ENCODE measurements around the gene SERPINA4. TPM values are rescaled to one million over a fixed set of nuclear protein-coding genes. Genes with fewer than 3 reads are reported as not detected.

The SERPINA4 gene
- total and polyA plus RNA-seq, 2 experiments from 2014 or later: not detected

GRCh38 chr14:94531187-94531586 is 30.1 kb upstream of the SERPINA4 start:
- no peak overlapping the region for H3K4me3 ChIP-seq
- DNase-seq (ENCODE audit: low read depth in 1 of 2, low spot score in 1 of 2): no peak
- H3K4me1 ChIP-seq (ENCODE audit: low read depth): no peaks in the 10 kb centered on the region
- H3K9me3 ChIP-seq (ENCODE audit: low read depth): no peaks in the 10 kb centered on the region
- no peak overlapping the region for H3K27ac ChIP-seq
- TF ChIP-seq, protein P1, sequence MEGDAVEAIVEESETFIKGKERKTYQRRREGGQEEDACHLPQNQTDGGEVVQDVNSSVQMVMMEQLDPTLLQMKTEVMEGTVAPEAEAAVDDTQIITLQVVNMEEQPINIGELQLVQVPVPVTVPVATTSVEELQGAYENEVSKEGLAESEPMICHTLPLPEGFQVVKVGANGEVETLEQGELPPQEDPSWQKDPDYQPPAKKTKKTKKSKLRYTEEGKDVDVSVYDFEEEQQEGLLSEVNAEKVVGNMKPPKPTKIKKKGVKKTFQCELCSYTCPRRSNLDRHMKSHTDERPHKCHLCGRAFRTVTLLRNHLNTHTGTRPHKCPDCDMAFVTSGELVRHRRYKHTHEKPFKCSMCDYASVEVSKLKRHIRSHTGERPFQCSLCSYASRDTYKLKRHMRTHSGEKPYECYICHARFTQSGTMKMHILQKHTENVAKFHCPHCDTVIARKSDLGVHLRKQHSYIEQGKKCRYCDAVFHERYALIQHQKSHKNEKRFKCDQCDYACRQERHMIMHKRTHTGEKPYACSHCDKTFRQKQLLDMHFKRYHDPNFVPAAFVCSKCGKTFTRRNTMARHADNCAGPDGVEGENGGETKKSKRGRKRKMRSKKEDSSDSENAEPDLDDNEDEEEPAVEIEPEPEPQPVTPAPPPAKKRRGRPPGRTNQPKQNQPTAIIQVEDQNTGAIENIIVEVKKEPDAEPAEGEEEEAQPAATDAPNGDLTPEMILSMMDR (IDR thresholded peaks at IDR 0.05; ENCODE audit: low read depth, low read length): no peak
- H3K27me3 ChIP-seq: no peaks in the 10 kb centered on the region
- H3K36me3 ChIP-seq: no peaks in the 10 kb centered on the region

DNA sequence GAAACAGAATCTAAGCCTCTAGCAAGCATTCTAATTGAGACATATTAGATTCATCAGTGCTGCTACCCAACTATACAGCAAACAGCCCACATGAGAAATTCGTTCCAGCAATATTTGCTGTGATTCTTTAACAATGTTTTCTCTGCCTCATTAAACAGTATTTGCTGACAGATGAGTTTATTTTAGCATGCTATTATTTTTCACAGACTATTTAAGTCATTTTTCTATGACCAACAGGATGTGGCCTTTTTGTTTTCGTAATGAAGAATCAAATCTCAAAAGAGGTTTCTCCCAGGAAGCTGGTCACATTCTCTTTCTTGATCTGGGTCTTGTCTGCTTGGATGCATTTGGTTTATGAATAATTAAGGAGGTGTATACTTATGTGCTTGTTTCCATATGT is 28.8 kb upstream of the SERPINA4 start:
- Histone ChIP-seq H3K36me3 (no peaks in the 10 kb centered on the region), H3K27ac (no peak overlapping the region), H3K4me3 (no peak overlapping the region), H3K27me3 (no peaks in the 10 kb centered on the region), H3K4me1 (ENCODE audit: low read depth) (no peaks in the 10 kb centered on the region), H3K9me3 (ENCODE audit: low read depth) (no peaks in the 10 kb centered on the region)
- peak in 1 of 2 donors; percentile 21 for DNase-seq (ENCODE audit: low read depth in 1 of 2, low spot score in 1 of 2)
- TF ChIP-seq, protein P1 (IDR thresholded peaks at IDR 0.05; ENCODE audit: low read depth, low read length): no peak

- Histone ChIP-seq H3K4me1 (ENCODE audit: low read depth) (no peaks in the 10 kb centered on the region), H3K27me3 (no peaks in the 10 kb centered on the region), H3K36me3 (no peaks in the 10 kb centered on the region), H3K4me3 (no peak overlapping the region), H3K27ac (no peak overlapping the region), H3K9me3 (ENCODE audit: low read depth) (no peaks in the 10 kb centered on the region)
- TF ChIP-seq, protein P1 (IDR thresholded peaks at IDR 0.05; ENCODE audit: low read depth, low read length): no peak
- no peak for DNase-seq (ENCODE audit: low read depth in 1 of 2, low spot score in 1 of 2)
Measured at GRCh38 chr14:94535506-94535905, 25.7 kb upstream of the SERPINA4 start.

DNA sequence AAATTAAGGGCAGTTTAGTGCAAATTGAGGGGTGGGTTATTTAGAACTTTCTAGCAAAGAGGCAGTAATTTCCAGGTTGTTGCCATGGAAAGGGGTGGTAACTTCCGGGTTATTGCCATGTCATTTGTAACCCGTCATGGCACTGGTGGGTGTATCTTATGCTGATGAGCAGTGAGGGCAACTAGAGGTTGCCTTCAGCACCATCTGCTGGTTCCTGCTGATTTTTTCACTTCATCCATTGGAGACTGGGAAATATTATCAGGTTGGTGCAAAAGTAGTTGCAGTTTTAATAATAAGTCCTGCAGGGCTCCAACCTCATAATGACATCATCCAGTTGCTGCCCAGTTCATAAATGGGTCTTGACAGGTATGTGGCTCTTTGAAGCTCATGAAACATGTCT is 24.4 kb upstream of the SERPINA4 start:
- H3K4me1 ChIP-seq (ENCODE audit: low read depth): no peaks in the 10 kb centered on the region
- TF ChIP-seq, protein P1 (IDR thresholded peaks at IDR 0.05; ENCODE audit: low read depth, low read length): no peak
- peak in 1 of 2 donors; percentile 20 for DNase-seq (ENCODE audit: low read depth in 1 of 2, low spot score in 1 of 2)

DNA sequence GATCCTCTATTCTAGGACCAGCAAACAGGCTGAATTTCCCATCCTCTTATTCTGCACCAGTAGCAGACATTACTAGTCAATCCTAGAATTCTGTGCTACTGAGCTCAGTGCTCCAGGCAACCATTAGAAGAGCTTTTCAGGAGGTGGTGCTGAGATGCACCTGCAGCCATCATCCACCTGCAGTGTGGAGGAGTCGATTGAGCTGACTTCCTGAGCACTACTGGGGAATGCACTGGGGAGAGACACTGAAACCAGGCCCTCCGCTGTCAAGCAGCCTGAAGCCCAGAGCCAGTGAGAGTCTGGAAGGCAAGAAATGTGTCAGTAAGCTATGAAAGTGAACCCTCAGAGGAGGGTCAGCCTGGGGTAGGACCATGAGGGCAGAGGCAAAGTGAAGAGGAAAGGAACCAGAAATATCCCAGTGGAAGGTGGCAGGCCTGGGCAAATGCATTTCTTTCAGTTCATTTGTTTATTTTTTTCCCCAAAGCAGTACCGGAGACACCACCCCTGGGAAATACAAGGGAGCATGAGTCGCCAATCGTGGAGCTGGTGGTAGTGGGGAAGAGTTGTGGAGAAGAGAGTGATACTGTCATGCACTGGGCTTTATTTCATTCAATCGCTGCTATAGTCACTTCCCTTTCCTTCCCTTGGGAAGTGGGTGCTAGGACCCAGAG is 23.0 kb upstream of the SERPINA4 start:
- Histone ChIP-seq H3K4me1 (ENCODE audit: low read depth) (no peaks in the 10 kb centered on the region), H3K27me3 (no peaks in the 10 kb centered on the region), H3K9me3 (ENCODE audit: low read depth) (no peaks in the 10 kb centered on the region), H3K27ac (no peak overlapping the region), H3K4me3 (no peak overlapping the region), H3K36me3 (no peaks in the 10 kb centered on the region)
- no peak for DNase-seq (ENCODE audit: low read depth in 1 of 2, low spot score in 1 of 2)
- TF ChIP-seq, protein P1 (IDR thresholded peaks at IDR 0.05; ENCODE audit: low read depth, low read length): no peak

More for the DNA sequence above, 24.4 kb upstream of the SERPINA4 start:
- Histone ChIP-seq H3K36me3 (no peaks in the 10 kb centered on the region), H3K27me3 (no peaks in the 10 kb centered on the region), H3K4me3 (no peak overlapping the region), H3K9me3 (ENCODE audit: low read depth) (no peaks in the 10 kb centered on the region), H3K27ac (no peak overlapping the region)
